Measurements from ENCODE around the gene MVB12B. TPM values are rescaled to one million over a fixed set of nuclear protein-coding genes. Genes with fewer than 3 reads are reported as not detected.

MVB12B gene
- total RNA-seq, 1 donor from 2014 or later = 26.5 TPM

- no peak for DNase-seq
Observed at GRCh38 chr9:126386776-126387175, 60.1 kb downstream of the MVB12B start.

GRCh38 chr9:126388964-126389708, 62.5 kb downstream of the MVB12B start:
- DNase-seq = no peak

- DNase-seq = peak; percentile 60
Observed at GRCh38 chr9:126389992-126390391, 63.4 kb downstream of the MVB12B start.

GRCh38 chr9:126390923-126391322, 64.3 kb downstream of the MVB12B start:
- no peak for DNase-seq

GRCh38 chr9:126391713-126392661, 65.4 kb downstream of the MVB12B start:
- no peak for DNase-seq

GRCh38 chr9:126392662-126393371, 66.2 kb downstream of the MVB12B start:
- DNase-seq = peak; percentile 76

GRCh38 chr9:126393876-126394275, 67.2 kb downstream of the MVB12B start:
- no peak for DNase-seq

GRCh38 chr9:126394802-126395201, 68.2 kb downstream of the MVB12B start:
- no peak for DNase-seq

GRCh38 chr9:126395439-126396212, 69.0 kb downstream of the MVB12B start:
- no peak for DNase-seq

GRCh38 chr9:126397056-126397455, 70.4 kb downstream of the MVB12B start:
- DNase-seq = no peak

GRCh38 chr9:126398403-126399058, 71.9 kb downstream of the MVB12B start:
- DNase-seq = peak; percentile 88

- DNase-seq = no peak
Observed at GRCh38 chr9:126399251-126399650, 72.6 kb downstream of the MVB12B start.

- no peak for DNase-seq
Observed at GRCh38 chr9:126399789-126400188, 73.2 kb downstream of the MVB12B start.

- no peak for DNase-seq
Observed at GRCh38 chr9:126400571-126400970, 73.9 kb downstream of the MVB12B start.

- DNase-seq = no peak
Observed at GRCh38 chr9:126401107-126401506, 74.5 kb downstream of the MVB12B start.

- DNase-seq = peak; percentile 40
Observed at GRCh38 chr9:126401581-126401980, 75.0 kb downstream of the MVB12B start.

- DNase-seq = no peak
Observed at GRCh38 chr9:126403397-126403796, 76.8 kb downstream of the MVB12B start.

- DNase-seq = no peak
Observed at GRCh38 chr9:126404459-126404858, 77.8 kb downstream of the MVB12B start.

GRCh38 chr9:126406075-126406667, 79.5 kb downstream of the MVB12B start:
- DNase-seq = no peak

GRCh38 chr9:126407114-126407870, 80.7 kb downstream of the MVB12B start:
- no peak for DNase-seq

All from tongue (tissue), 2 donors.